ENCODE data around the gene TERT. TPM values are rescaled to one million over a fixed set of nuclear protein-coding genes. Genes with fewer than 3 reads are reported as not detected.

TERT gene
- polyA plus RNA-seq, 2 of the 4 experiments (the other 2 are of a cell fraction), result 1.1 to 4.0 TPM

GRCh38 chr5:1257363-1257762 lies 37.5 kb downstream of the TERT start:
- CTCF ChIA-PET, result no interaction called here
- Histone ChIP-seq H3K9me3 (no peaks in the 10 kb centered on the region), H3K4me1 (no peaks in the 10 kb centered on the region), H3K4me3 (no peak overlapping the region), H3K27ac (no peak overlapping the region), H3K4me2 (no peak overlapping the region)
- DNase-seq (ENCODE audit: low read depth in 1 of 2, low spot score in 1 of 2) (no peak), ATAC-seq (no peak), FAIRE-seq (no peak)
- POLR2A ChIA-PET, result no interaction called here
- TF ChIP-seq ZFP36 (IDR thresholded peaks at IDR 0.05; ENCODE audit: borderline replicate concordance, partially characterized antibody), result no peak
- no peak for TF ChIP-seq ZC3H11A (IDR thresholded peaks at IDR 0.05)
- no peak for TF ChIP-seq HEYL (CRISPR knock-in tag; IDR thresholded peaks at IDR 0.05)
- TF ChIP-seq POLR2A (IDR thresholded peaks at IDR 0.05; ENCODE audit: low read length), result no peak
- TF ChIP-seq CBX8 (IDR thresholded peaks at IDR 0.05), result no peak
- TF ChIP-seq, protein P1, sequence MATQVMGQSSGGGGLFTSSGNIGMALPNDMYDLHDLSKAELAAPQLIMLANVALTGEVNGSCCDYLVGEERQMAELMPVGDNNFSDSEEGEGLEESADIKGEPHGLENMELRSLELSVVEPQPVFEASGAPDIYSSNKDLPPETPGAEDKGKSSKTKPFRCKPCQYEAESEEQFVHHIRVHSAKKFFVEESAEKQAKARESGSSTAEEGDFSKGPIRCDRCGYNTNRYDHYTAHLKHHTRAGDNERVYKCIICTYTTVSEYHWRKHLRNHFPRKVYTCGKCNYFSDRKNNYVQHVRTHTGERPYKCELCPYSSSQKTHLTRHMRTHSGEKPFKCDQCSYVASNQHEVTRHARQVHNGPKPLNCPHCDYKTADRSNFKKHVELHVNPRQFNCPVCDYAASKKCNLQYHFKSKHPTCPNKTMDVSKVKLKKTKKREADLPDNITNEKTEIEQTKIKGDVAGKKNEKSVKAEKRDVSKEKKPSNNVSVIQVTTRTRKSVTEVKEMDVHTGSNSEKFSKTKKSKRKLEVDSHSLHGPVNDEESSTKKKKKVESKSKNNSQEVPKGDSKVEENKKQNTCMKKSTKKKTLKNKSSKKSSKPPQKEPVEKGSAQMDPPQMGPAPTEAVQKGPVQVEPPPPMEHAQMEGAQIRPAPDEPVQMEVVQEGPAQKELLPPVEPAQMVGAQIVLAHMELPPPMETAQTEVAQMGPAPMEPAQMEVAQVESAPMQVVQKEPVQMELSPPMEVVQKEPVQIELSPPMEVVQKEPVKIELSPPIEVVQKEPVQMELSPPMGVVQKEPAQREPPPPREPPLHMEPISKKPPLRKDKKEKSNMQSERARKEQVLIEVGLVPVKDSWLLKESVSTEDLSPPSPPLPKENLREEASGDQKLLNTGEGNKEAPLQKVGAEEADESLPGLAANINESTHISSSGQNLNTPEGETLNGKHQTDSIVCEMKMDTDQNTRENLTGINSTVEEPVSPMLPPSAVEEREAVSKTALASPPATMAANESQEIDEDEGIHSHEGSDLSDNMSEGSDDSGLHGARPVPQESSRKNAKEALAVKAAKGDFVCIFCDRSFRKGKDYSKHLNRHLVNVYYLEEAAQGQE (IDR thresholded peaks at IDR 0.05), result no peak
- TF ChIP-seq SMC3 (IDR thresholded peaks at IDR 0.05), result no peak
- TF ChIP-seq, protein P2, sequence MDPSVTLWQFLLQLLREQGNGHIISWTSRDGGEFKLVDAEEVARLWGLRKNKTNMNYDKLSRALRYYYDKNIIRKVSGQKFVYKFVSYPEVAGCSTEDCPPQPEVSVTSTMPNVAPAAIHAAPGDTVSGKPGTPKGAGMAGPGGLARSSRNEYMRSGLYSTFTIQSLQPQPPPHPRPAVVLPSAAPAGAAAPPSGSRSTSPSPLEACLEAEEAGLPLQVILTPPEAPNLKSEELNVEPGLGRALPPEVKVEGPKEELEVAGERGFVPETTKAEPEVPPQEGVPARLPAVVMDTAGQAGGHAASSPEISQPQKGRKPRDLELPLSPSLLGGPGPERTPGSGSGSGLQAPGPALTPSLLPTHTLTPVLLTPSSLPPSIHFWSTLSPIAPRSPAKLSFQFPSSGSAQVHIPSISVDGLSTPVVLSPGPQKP (IDR thresholded peaks at IDR 0.05; ENCODE audit: low read depth, low read length), result no peak
- TF ChIP-seq, protein P3, sequence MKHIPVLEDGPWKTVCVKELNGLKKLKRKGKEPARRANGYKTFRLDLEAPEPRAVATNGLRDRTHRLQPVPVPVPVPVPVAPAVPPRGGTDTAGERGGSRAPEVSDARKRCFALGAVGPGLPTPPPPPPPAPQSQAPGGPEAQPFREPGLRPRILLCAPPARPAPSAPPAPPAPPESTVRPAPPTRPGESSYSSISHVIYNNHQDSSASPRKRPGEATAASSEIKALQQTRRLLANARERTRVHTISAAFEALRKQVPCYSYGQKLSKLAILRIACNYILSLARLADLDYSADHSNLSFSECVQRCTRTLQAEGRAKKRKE (CRISPR knock-in tag; IDR thresholded peaks at IDR 0.05; ENCODE audit: low read depth), result no peak
- no peak for TF ChIP-seq CBX2 (IDR thresholded peaks at IDR 0.05; ENCODE audit: borderline replicate concordance, low read depth)
- TF ChIP-seq KDM1A (IDR thresholded peaks at IDR 0.05; ENCODE audit: low read depth), result no peak
- no peak for TF ChIP-seq CHD2 (IDR thresholded peaks at IDR 0.05; ENCODE audit: low read length, partially characterized antibody)
- no peak for TF ChIP-seq TFCP2L1 (CRISPR knock-in tag; IDR thresholded peaks at IDR 0.05)
- TF ChIP-seq E2F6 (IDR thresholded peaks at IDR 0.05; ENCODE audit: borderline replicate concordance, low read depth), result no peak
- TF ChIP-seq CTCF (IDR thresholded peaks at IDR 0.05), result no peak
- no peak for TF ChIP-seq JUN (IDR thresholded peaks at IDR 0.05)
- TF ChIP-seq MYC (IDR thresholded peaks at IDR 0.05; ENCODE audit: borderline replicate concordance, low read length), result no peak
- TF ChIP-seq, protein P4, sequence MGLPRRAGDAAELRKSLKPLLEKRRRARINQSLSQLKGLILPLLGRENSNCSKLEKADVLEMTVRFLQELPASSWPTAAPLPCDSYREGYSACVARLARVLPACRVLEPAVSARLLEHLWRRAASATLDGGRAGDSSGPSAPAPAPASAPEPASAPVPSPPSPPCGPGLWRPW (IDR thresholded peaks at IDR 0.05), result no peak
- TF ChIP-seq TP53 (CRISPR knock-in tag; IDR thresholded peaks at IDR 0.05), result no peak
- 90% methylated on average over 17 of the region's 17 CpGs for WGBS (ENCODE audit: missing lambda C conversion rate)

DNA sequence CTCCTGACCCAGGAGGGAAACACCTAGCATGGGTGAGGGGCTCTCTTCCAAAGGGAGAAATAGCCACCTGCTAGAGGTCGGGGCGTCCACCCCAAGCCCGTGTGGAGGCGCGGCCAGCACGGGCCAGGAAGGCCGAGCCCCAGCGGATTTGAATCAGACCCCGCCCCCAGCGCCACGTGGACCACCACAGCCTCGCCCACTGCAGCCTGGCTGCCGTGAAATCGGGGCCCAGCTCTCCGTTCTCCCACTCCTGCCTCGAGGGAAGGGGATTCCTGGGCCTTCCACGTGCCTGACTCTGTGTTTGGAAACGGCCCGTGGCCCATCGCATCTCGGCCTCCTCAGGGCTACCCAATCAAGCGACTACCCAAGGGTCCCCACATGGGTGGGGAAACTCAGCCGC lies 38.1 kb downstream of the TERT start:
- FAIRE-seq (no peak), DNase-seq (ENCODE audit: low read depth in 1 of 2, low spot score in 1 of 2) (no peak), ATAC-seq (no peak)
- Histone ChIP-seq H3K4me3 (no peak overlapping the region), H3K4me1 (no peaks in the 10 kb centered on the region), H3K9me3 (no peaks in the 10 kb centered on the region), H3K4me2 (no peak overlapping the region), H3K27ac (no peak overlapping the region)
- 87% methylated on average over 18 of the region's 23 CpGs for WGBS (ENCODE audit: missing lambda C conversion rate)
- ChIA-PET POLR2A (no interaction called here), CTCF (interaction anchor here (1.5 kb wide), 1 partner anchor 82 kb away, joined by 3 read pairs; no protein-coding TSS in a partner anchor)
- TF ChIP-seq HOXB5 (CRISPR knock-in tag; IDR thresholded peaks at IDR 0.05), result no peak
- TF ChIP-seq, protein P2 (IDR thresholded peaks at IDR 0.05; ENCODE audit: low read depth, low read length), result no peak
- no peak for TF ChIP-seq RAD21 (conservative IDR thresholded peaks at IDR 0.05 in 1 of 2, IDR thresholded peaks at IDR 0.05 in 1 of 2)
- TF ChIP-seq, protein P5, sequence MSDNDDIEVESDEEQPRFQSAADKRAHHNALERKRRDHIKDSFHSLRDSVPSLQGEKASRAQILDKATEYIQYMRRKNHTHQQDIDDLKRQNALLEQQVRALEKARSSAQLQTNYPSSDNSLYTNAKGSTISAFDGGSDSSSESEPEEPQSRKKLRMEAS (IDR thresholded peaks at IDR 0.05), result no peak
- TF ChIP-seq KDM5A (IDR thresholded peaks at IDR 0.05), result no peak
- TF ChIP-seq, protein P1 (IDR thresholded peaks at IDR 0.05), result no peak
- TF ChIP-seq ESRRA (IDR thresholded peaks at IDR 0.05; ENCODE audit: borderline replicate concordance, low read length), result no peak
